K562 (cell line): ENCODE measurements around the gene BZW2. TPM values are rescaled to one million over a fixed set of nuclear protein-coding genes. Genes with fewer than 3 reads are reported as not detected.

Experiments used
- ATAC-seq: fragments of 200-7000 bp; cut with Tn5 transposase; 3 replicates; pipeline ENCODE4 v1.9.1; 2020; ENCODE audit warnings: moderate library complexity
- BruUV-seq: library from RNA; stranded (reverse); fragments of 400-500 nt; replicated peaks from 2 replicates; lab custom pipeline; 2021; lab: Mats Ljungman, UMichigan
- CTCF ChIA-PET: fragments of 300-600 bp; formaldehyde crosslinking; extraction: SDS; loops from one replicate; lab custom pipeline; 2021; ENCODE audit warnings: low intra/inter-chr PET ratio; lab: Yijun Ruan, JAX
- POLR2A ChIA-PET: fragments of 300-600, 350-650 bp; sonication (Branson Sonifier 250); formaldehyde crosslinking; extraction: SDS; loops from one replicate; lab custom pipeline; 2021; ENCODE audit warnings: antibody characterized with exemption, inconsistent platforms; lab: Yijun Ruan, JAX
- DNase-seq, 4 experiments: peaks; one replicate each; pipeline versions ENCODE4 v3.0.0 to v3.0.0-alpha.2; 2011 to 2018; ENCODE audit warnings: low spot score in 3 of 4, mixed read lengths in 3 of 4; ENCODE audit errors: extremely low read depth in 1 of 4
- FAIRE-seq: peaks from 2 replicates; lab custom pipeline; 2011; peaks lifted over from hg19 to GRCh38; lab: Jason Lieb, UNC
- H2AFZ ChIP-seq: 2 replicates; pipeline ENCODE4 v1.6.0; 2011; ENCODE audit warnings: low read depth, low read length, control low read depth, inconsistent platforms
- H3K27ac ChIP-seq: fragments of 200-600 bp; 3 replicates; pipeline ENCODE4 v1.8.0; 2011; ENCODE audit warnings: low read depth, mild to moderate bottlenecking, control low read depth, inconsistent platforms, low read length, moderate library complexity, mixed read lengths; ENCODE audit errors: extremely low read depth
- H3K27me3 ChIP-seq, 2 experiments: fragments of 300-600 bp in 1 of 2; 2 replicates in 1 of 2; 3 replicates in 1 of 2; pipeline versions ENCODE4 v1.6.0 to v1.8.0; 2011; ENCODE audit warnings: inconsistent platforms in 2 of 2, low read length in 2 of 2, mild to moderate bottlenecking in 1 of 2, mixed read lengths in 1 of 2, moderate library complexity in 1 of 2; ENCODE audit not compliant: control insufficient read depth in 2 of 2, insufficient read depth in 2 of 2
- H3K36me3 ChIP-seq: fragments of 300-600 bp; 3 replicates; pipeline ENCODE4 v1.8.0; 2011; ENCODE audit warnings: mild to moderate bottlenecking, low read length, inconsistent platforms; ENCODE audit not compliant: control insufficient read depth, insufficient read depth
- H3K4me1 ChIP-seq, 2 experiments: fragments of 200-600 bp in 1 of 2; replicated peaks in 1 of 2; 2 replicates in 1 of 2; 3 replicates in 1 of 2; pipeline versions ENCODE4 v1.5.1 to v1.8.0; 2011; ENCODE audit warnings: inconsistent platforms in 2 of 2, low read length in 2 of 2, mild to moderate bottlenecking in 1 of 2, mixed read lengths in 1 of 2, moderate library complexity in 1 of 2; ENCODE audit not compliant: control insufficient read depth in 2 of 2, insufficient read depth in 2 of 2
- H3K4me2 ChIP-seq: 2 replicates; pipeline ENCODE4 v1.6.1; 2011; ENCODE audit warnings: low read length, control low read depth, inconsistent platforms, mixed read lengths; ENCODE audit not compliant: insufficient read depth
- H3K4me3 ChIP-seq: fragments of 200-600 bp; sonication (generic), shearing (Covaris generic); 2 replicates; pipeline ENCODE4 v1.5.1; 2016; ENCODE audit warnings: control low read depth, inconsistent platforms
- H3K79me2 ChIP-seq: fragments of 200-600 bp; 3 replicates; pipeline ENCODE4 v1.8.0; 2011; ENCODE audit warnings: low read length, inconsistent platforms; ENCODE audit not compliant: control insufficient read depth, insufficient read depth
- H3K9ac ChIP-seq, 2 experiments: 2 replicates each; pipeline versions ENCODE4 v1.6.0 to v1.6.1; 2011; ENCODE audit warnings: low read depth in 2 of 2, low read length in 2 of 2, control low read depth in 1 of 2, inconsistent platforms in 1 of 2, mild to moderate bottlenecking in 1 of 2, mixed read lengths in 1 of 2; ENCODE audit not compliant: insufficient read depth in 1 of 2
- H3K9me1 ChIP-seq: one replicate; pipeline ENCODE4 v1.6.0; 2011; ENCODE audit warnings: inconsistent platforms, mild to moderate bottlenecking, low read length, moderate library complexity; ENCODE audit not compliant: control insufficient read depth, insufficient read depth
- H3K9me3 ChIP-seq: replicated peaks from 2 replicates; pipeline ENCODE4 v1.5.1; 2011; ENCODE audit warnings: low read depth, low read length, inconsistent platforms; ENCODE audit not compliant: control insufficient read depth, insufficient read depth
- H4K20me1 ChIP-seq: replicated peaks from 2 replicates; pipeline ENCODE4 v1.6.1; 2011; ENCODE audit warnings: low read length, inconsistent platforms, mixed read lengths; ENCODE audit not compliant: control insufficient read depth, insufficient read depth
- AFF1 ChIP-seq, 2 experiments: fragments of 450-650 bp; IDR thresholded peaks; 2 replicates each; pipeline ENCODE4 v1.6.1; 2018; ENCODE audit warnings: mild to moderate bottlenecking in 2 of 2, low read depth in 1 of 2; ENCODE audit not compliant: partially characterized antibody in 2 of 2
- ARID4B ChIP-seq: sonication (generic); formaldehyde crosslinking; IDR thresholded peaks from 2 replicates; pipeline ENCODE4 v1.8.0; 2022; ENCODE audit warnings: mild to moderate bottlenecking, missing genetic modification reagents
- CCNT2 ChIP-seq: IDR thresholded peaks from 2 replicates; pipeline ENCODE4 v1.6.1; 2011; ENCODE audit warnings: borderline replicate concordance, low read depth, mild to moderate bottlenecking, moderate library complexity, mixed read lengths, low read length; ENCODE audit not compliant: insufficient read length; ENCODE audit errors: extremely low read depth
- DMBX1 ChIP-seq: fragments of 250-450 bp; sonication (Bioruptor Pico); IDR thresholded peaks from 2 replicates; pipeline ENCODE4 v1.8.0; 2022; ENCODE audit warnings: inconsistent platforms, mild to moderate bottlenecking, moderate library complexity, borderline replicate concordance
- DNMT1 ChIP-seq: fragments of 450-650 bp; IDR thresholded peaks from 2 replicates; pipeline ENCODE4 v1.6.1; 2016; ENCODE audit warnings: antibody characterized with exemption, mild to moderate bottlenecking
- HNRNPLL ChIP-seq: fragments of 200-400 bp; formaldehyde crosslinking; IDR thresholded peaks from 2 replicates; pipeline ENCODE4 v1.6.1; 2017; ENCODE audit warnings: low read length, low read depth, mild to moderate bottlenecking; ENCODE audit not compliant: poor library complexity, severe bottlenecking
- POLR3A ChIP-seq: IDR thresholded peaks from 2 replicates; pipeline ENCODE4 v1.6.1; 2011; ENCODE audit warnings: borderline replicate concordance, mild to moderate bottlenecking, moderate library complexity; ENCODE audit not compliant: insufficient read length, insufficient read depth; ENCODE audit errors: extremely low read depth
- SIRT6 ChIP-seq: IDR thresholded peaks from one replicate; pipeline ENCODE4 v1.6.1; 2012; ENCODE audit warnings: low read depth, mild to moderate bottlenecking, control low read depth, inconsistent platforms, low read length, moderate library complexity
- TAL1 ChIP-seq: fragments of 450-650 bp; IDR thresholded peaks from 2 replicates; pipeline ENCODE4 v1.6.1; 2016; ENCODE audit warnings: mild to moderate bottlenecking
- TCF7L2 ChIP-seq: fragments of 150-350 bp; IDR thresholded peaks from 2 replicates; pipeline ENCODE4 v1.6.1; 2016; ENCODE audit warnings: low read depth, mild to moderate bottlenecking, low read length, moderate library complexity
- THRAP3 ChIP-seq: fragments of 450-650 bp; IDR thresholded peaks from 2 replicates; pipeline ENCODE4 v1.6.1; 2016; ENCODE audit warnings: mild to moderate bottlenecking, inconsistent platforms, borderline replicate concordance
- ZNF3 ChIP-seq: fragments of 250-450 bp; sonication (Bioruptor Pico); IDR thresholded peaks from 2 replicates; pipeline ENCODE4 v1.5.0; 2021; ENCODE audit warnings: mild to moderate bottlenecking, moderate library complexity
- WGBS: fragments of 100-300 bp; shearing (Covaris generic); methylation state at CpG from one replicate; pipeline ENCODE4 v1.1.6; 2016; ENCODE audit warnings: low coverage, mixed read lengths; ENCODE audit not compliant: insufficient coverage; ENCODE audit errors: missing lambda C conversion rate; 5-methylcytosine and 5-hydroxymethylcytosine counted together
- in situ Hi-C: fragments of 300-500 bp; cut with MboI; formaldehyde crosslinking; loops from 4 replicates; pipeline ENCODE4 v1.15.0; 2018; ENCODE audit warnings: inconsistent platforms, mixed read lengths
- intact Hi-C: fragments of 100-400 bp; cut with micrococcal nuclease; formaldehyde crosslinking; loops from 2 replicates; pipeline ENCODE4 v1.14.2; 2022
- polyA plus RNA-seq, 8 experiments: library from polyadenylated mRNA; depleted of rRNA in 4 of 8; stranded (reverse) in 5 of 8; unstranded in 3 of 8; fragments of >200 nt; fragmentation: Nextera tagmentation in 2 of 8; fragmentation: Illumina TruSeq in 1 of 8; extraction: Ambion mirVana in 2 of 8; extraction: Trizol in 1 of 8; gene quantifications; 2 replicates each; pipeline versions ENCODE4 v1.2.1 to v1.2.3, GENCODE V29; 2011 to 2014; ENCODE audit warnings: inconsistent platforms in 1 of 8, missing spikeins in 1 of 8
- total RNA-seq, 7 experiments: library from RNA; depleted of rRNA in 6 of 7; stranded (reverse); fragments of >200 nt in 6 of 7; fragmentation: Illumina TruSeq in 2 of 7; extraction: Trizol in 2 of 7; gene quantifications; 2 replicates each; pipeline versions ENCODE4 v1.2.1 to v1.2.3, GENCODE V29; 2011 to 2021; ENCODE audit warnings: low replicate concordance in 1 of 7

The BZW2 gene
- total and polyA plus RNA-seq, 9 of the 15 experiments (the other 6 are each of a cell fraction or from before 2014, with no cell fraction given), result 140 to 316 (median 173) TPM

- BruUV-seq, result no TSS peak
- POLR2A ChIA-PET, result interaction anchor here (0.6 kb wide), 1 partner anchor 95 kb away, joined by 5 read pairs; no protein-coding TSS in a partner anchor
- Histone ChIP-seq H3K9ac (0 out of 4 replicates have a peak overlapping the region, but pooled peaks of 1 of the 2 experiments have one; percentile 2), H3K4me2 (no peak overlapping the region), H3K9me1 (no peaks in the 10 kb centered on the region), H3K27me3 (no peaks in the 10 kb centered on the region), H2AFZ (no peak overlapping the region), H4K20me1 (no peaks in the 10 kb centered on the region), H3K4me1 (peaks cover 12 to 15% of the 10 kb centered on the region in 2 experiments; a peak in 3 of 5 replicates), H3K27ac (no peak overlapping the region), H3K9me3 (no peaks in the 10 kb centered on the region), H3K36me3 (no peaks in the 10 kb centered on the region), H3K4me3 (no peak overlapping the region), H3K79me2 (no peaks in the 10 kb centered on the region)
- CTCF ChIA-PET, result no interaction called here
- intact Hi-C loops, result no loop called here
- ATAC-seq (no peak), DNase-seq (no peak), FAIRE-seq (no peak)
- 39% methylated on average over 1 of the region's 1 CpG for WGBS
- TF ChIP-seq ARID4B (CRISPR knock-in tag), result no peak
- no peak for TF ChIP-seq HNRNPLL
- TF ChIP-seq THRAP3, result no peak
- TF ChIP-seq SIRT6, result no peak
- no peak for TF ChIP-seq DNMT1
- TF ChIP-seq ZNF3 (CRISPR knock-in tag), result no peak
- TF ChIP-seq POLR3A, result no peak
- TF ChIP-seq AFF1 (IDR thresholded peaks at IDR 0.05; ENCODE audit: low read depth in 1 of 2, partially characterized antibody in 2 of 2), result no peak
- no peak for TF ChIP-seq CCNT2
- no peak for TF ChIP-seq TCF7L2
- TF ChIP-seq DMBX1 (CRISPR knock-in tag), result no peak
- no peak for TF ChIP-seq TAL1
- in situ Hi-C loops, result no loop called here
Measured at GRCh38 chr7:16747102-16747501, 101.1 kb downstream of the BZW2 start.
